Fibroblast of villous mesenchyme (primary cell): Measurements from ENCODE around the gene LYRM7. TPM values are rescaled to one million over a fixed set of nuclear protein-coding genes. Genes with fewer than 3 reads are reported as not detected.

Source experiments
- DNase-seq: peaks from one replicate; pipeline ENCODE4 v3.0.0-alpha.2; 2010; ENCODE audit warnings: low read depth
- H3K4me3 ChIP-seq: 2 replicates; pipeline ENCODE4 v1.5.1; 2011; ENCODE audit warnings: low read depth, mild to moderate bottlenecking, low read length
- CTCF ChIP-seq: IDR thresholded peaks from 2 replicates; pipeline ENCODE4 v1.5.1; 2012; ENCODE audit warnings: low read depth, mild to moderate bottlenecking, low read length; ENCODE audit not compliant: insufficient read depth
- total RNA-seq: library from RNA; depleted of rRNA; stranded (reverse); fragments of >200 nt; gene quantifications from 2 replicates; pipeline ENCODE4 v1.2.3, GENCODE V29; 2012

The LYRM7 gene
- total RNA-seq, 1 donor, result 6.0 TPM

DNA sequence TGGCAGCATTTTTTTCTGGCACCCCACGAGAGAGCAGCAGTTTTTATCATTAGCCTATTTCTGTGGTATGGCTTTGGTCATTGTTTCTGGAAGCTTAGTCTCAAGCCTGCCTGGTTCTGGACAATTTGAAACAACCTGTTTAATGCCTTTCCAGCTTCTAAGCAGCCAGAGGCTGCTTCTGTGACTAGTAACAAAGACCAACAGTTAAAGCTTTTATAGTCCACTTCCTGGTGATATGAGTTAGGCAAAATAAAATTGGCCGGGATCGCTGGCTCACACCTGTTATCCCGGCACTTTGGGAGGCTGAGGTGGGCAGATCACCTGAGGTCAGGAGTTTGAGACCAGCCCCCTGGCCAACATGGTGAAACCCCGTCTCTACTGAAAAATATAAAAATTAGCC lies 24.0 kb downstream of the LYRM7 start:
- no peak overlapping the region for H3K4me3 ChIP-seq
- DNase-seq, result no peak
- no peak for TF ChIP-seq CTCF

GRCh38 chr5:131195696-131196095 lies 25.0 kb downstream of the LYRM7 start:
- no peak for TF ChIP-seq CTCF
- DNase-seq, result no peak
- no peak overlapping the region for H3K4me3 ChIP-seq

DNA sequence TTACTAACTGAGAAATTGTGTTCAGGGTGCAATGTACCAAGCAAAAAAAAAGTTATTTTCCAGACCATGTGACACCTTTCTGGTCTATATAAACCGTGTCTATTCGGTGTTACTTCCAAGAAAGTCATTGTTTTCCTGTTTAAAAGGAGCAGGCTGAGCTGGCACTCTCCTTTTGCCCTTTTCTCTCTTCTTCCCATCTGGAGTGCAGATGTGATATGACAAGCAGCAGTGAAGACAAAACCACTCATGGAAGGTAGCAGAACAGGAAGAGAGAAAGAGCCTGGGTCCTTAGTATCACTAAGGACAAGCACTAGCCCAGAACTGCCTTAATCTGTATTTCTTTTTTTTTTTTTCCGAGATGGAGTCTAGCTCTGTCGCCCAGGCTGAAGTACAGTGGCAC lies 25.6 kb downstream of the LYRM7 start:
- no peak for TF ChIP-seq CTCF
- peak; percentile 45 for DNase-seq
- no peak overlapping the region for H3K4me3 ChIP-seq

GRCh38 chr5:131198625-131199024 lies 27.9 kb downstream of the LYRM7 start:
- TF ChIP-seq CTCF, result no peak
- no peak overlapping the region for H3K4me3 ChIP-seq
- DNase-seq, result no peak

DNA sequence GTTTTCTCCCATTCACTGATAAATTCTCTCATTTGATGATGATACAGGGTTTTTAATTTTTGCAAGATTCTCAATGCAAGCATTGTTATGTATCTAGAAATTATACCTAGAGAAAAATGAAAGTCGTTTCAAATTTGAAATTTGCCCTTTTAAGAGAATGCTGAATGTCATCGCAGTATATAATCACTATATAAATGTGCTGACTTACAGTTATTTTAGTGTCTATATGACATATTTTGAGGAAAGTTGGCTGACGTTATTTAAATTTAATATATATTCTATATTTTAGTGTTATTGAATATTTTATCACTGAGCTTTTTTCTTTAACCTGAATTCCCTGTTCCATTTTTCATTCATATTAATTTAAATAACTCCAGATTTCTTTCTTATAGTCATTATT lies 29.8 kb downstream of the LYRM7 start:
- no peak for DNase-seq
- no peak for TF ChIP-seq CTCF
- H3K4me3 ChIP-seq, result no peak overlapping the region

- H3K4me3 ChIP-seq, result no peak overlapping the region
- no peak for DNase-seq
- TF ChIP-seq CTCF, result no peak
Measured at GRCh38 chr5:131204964-131205363, 34.2 kb downstream of the LYRM7 start.

DNA sequence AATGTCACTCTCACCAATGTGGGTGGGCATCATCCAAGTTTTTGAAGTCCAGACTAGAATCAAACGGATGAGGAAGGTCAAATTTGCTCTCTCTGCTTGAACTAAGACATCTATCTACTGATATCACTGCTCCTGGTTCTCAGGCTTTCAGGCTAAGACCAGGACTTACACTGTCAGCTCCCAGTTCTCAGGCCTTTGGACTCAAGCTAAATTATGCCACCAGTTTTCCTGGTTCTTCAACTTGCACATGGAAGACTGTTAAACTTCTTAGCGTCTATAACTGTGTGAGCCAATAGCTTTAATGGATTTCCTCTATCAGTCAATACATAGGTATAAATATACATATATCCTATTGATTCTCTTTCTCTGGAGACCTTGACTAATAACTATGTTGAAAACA lies 35.3 kb downstream of the LYRM7 start:
- no peak for DNase-seq
- TF ChIP-seq CTCF, result no peak
- no peak overlapping the region for H3K4me3 ChIP-seq
